ENCODE measurements around the gene XYLT1.

Gene XYLT1

GRCh38 chr16:17365211-17365541 is 105.6 kb downstream of the XYLT1 start:
- no peak for DNase-seq (ENCODE audit: extremely low spot score, insufficient read length, low read depth)
- no peak for FAIRE-seq

GRCh38 chr16:17364319-17365210 is 106.2 kb downstream of the XYLT1 start:
- DNase-seq (ENCODE audit: extremely low spot score, insufficient read length, low read depth) (no peak), FAIRE-seq (no peak)

- DNase-seq (ENCODE audit: extremely low spot score, insufficient read length, low read depth): no peak
- FAIRE-seq: no peak
These were observed 107.8 kb downstream of the XYLT1 start for GRCh38 chr16:17362946-17363345.

- FAIRE-seq (no peak), DNase-seq (ENCODE audit: extremely low spot score, insufficient read length, low read depth) (no peak)
These were observed 108.6 kb downstream of the XYLT1 start for GRCh38 chr16:17362183-17362582.

- FAIRE-seq (no peak), DNase-seq (ENCODE audit: extremely low spot score, insufficient read length, low read depth) (no peak)
These were observed 110.1 kb downstream of the XYLT1 start for GRCh38 chr16:17360693-17361122.

GRCh38 chr16:17359788-17360390 is 110.9 kb downstream of the XYLT1 start:
- FAIRE-seq (no peak), DNase-seq (ENCODE audit: extremely low spot score, insufficient read length, low read depth) (no peak)

- FAIRE-seq (no peak), DNase-seq (ENCODE audit: extremely low spot score, insufficient read length, low read depth) (no peak)
These were observed 111.9 kb downstream of the XYLT1 start for GRCh38 chr16:17358846-17359245.

- no peak for DNase-seq (ENCODE audit: extremely low spot score, insufficient read length, low read depth)
- no peak for FAIRE-seq
These were observed 112.4 kb downstream of the XYLT1 start for GRCh38 chr16:17358355-17358754.

GRCh38 chr16:17357307-17358062 is 113.3 kb downstream of the XYLT1 start:
- DNase-seq (ENCODE audit: extremely low spot score, insufficient read length, low read depth): no peak
- FAIRE-seq: no peak

GRCh38 chr16:17356243-17356933 is 114.4 kb downstream of the XYLT1 start:
- FAIRE-seq (no peak), DNase-seq (ENCODE audit: extremely low spot score, insufficient read length, low read depth) (no peak)

- FAIRE-seq: no peak
- no peak for DNase-seq (ENCODE audit: extremely low spot score, insufficient read length, low read depth)
These were observed 116.1 kb downstream of the XYLT1 start for GRCh38 chr16:17354685-17355084.

GRCh38 chr16:17354141-17354601 is 116.6 kb downstream of the XYLT1 start:
- no peak for FAIRE-seq
- no peak for DNase-seq (ENCODE audit: extremely low spot score, insufficient read length, low read depth)

GRCh38 chr16:17353561-17353960 is 117.2 kb downstream of the XYLT1 start:
- DNase-seq (ENCODE audit: extremely low spot score, insufficient read length, low read depth) (no peak), FAIRE-seq (no peak)

- no peak for FAIRE-seq
- no peak for DNase-seq (ENCODE audit: extremely low spot score, insufficient read length, low read depth)
These were observed 119.2 kb downstream of the XYLT1 start for GRCh38 chr16:17351441-17352035.

- FAIRE-seq (no peak), DNase-seq (ENCODE audit: extremely low spot score, insufficient read length, low read depth) (no peak)
These were observed 120.6 kb downstream of the XYLT1 start for GRCh38 chr16:17350207-17350606.

GRCh38 chr16:17348826-17349225 is 121.9 kb downstream of the XYLT1 start:
- no peak for DNase-seq (ENCODE audit: extremely low spot score, insufficient read length, low read depth)
- FAIRE-seq: no peak

- FAIRE-seq (no peak), DNase-seq (ENCODE audit: extremely low spot score, insufficient read length, low read depth) (no peak)
These were observed 122.5 kb downstream of the XYLT1 start for GRCh38 chr16:17348042-17348783.

GRCh38 chr16:17347624-17348023 is 123.1 kb downstream of the XYLT1 start:
- DNase-seq (ENCODE audit: extremely low spot score, insufficient read length, low read depth) (no peak), FAIRE-seq (no peak)
